ENCODE data around the gene FOXN4. TPM values are rescaled to one million over a fixed set of nuclear protein-coding genes. Genes with fewer than 3 reads are reported as not detected.

FOXN4 gene
- total RNA-seq, 1 donor from 2014 or later, result not detected

DNA sequence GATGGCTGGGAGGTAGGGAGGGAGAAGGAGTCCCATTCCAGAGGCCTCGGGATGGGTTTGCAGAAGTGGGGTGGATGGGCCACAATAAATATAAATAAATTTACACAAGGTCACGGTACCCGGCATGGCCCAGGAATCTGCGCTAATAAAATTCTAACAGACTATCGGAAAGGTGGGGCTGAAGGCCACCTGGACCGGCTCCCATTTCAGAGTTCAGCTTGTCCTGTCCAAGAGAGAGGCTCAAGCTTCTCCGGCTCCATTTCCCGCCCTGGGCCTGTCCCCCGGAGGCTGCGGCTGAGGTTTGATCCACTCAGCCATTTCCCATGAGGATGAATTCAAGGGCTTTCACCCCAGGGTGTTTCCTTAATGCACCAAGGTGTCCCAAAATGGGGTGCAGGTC is 30.2 kb downstream of the FOXN4 start:
- DNase-seq, result no peak

DNA sequence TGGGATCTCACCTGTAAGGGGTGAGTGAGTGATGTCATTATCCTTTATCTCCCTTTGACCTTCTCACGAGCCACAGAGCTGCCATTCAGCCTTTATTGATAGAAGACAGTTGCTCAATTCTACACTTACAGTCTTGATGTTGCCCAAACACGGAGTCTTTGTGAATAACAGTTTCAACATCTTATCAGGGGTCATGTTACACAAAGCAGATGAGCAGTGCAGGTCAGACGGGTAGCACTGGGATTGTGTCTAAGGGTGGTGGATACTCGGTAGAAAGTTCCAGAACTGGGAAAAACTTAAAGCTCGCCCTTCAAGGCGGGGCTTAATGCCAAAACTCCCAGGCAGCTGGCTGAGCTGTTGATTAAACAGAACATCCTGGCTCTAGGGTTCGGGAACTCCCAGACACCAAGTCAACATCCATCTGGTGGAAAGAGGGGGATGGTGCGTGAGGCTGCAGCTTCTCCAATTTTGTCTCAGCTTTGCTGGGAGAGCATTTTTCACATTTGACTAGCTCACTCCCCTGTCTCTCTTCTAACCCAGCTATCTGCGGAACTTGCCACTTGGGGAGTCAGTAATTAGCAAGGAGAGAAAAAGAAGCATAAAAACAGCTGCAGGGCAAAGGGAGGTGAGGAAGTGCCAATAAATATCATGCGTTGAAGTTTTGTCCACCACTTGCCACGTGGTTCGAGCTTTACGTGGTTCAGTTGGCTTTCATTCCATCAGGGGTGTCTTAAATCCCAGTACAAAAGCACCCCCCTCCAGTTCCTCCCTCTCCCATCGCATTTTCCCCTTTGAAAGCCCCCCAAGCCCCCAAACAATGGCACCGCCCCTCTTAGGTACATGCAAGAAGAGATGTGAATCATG is 31.0 kb downstream of the FOXN4 start:
- DNase-seq, result no peak

DNA sequence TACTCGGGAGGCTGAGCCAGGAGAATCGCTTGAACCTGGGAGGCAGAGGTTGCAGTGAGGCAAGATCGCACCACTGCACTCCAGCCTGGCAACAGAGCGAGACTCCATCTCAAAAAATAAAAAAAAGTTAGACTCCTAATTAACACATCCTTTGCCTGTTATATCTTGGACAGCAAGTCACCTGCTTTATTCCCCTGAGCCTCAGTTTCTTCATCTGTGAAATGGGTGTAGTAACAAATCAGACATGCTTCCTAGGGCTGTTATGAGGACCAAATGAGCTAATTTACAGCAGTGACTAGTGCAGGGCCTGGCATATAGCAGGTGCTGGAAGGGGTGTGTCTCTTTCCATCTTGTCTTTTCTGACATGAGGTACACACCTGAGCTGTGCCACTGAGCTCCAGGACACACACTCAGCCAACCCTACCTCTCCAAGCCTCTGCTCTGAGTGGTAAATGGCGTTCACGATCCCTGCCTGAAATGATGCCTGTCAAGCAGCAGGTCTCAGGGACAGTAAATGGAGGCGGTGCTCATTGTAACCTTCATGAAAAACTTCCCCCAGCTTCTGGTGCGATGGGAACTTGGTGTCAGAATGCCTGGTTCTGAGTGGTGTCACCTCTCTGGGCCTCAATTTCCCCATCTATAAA is 31.7 kb downstream of the FOXN4 start:
- no peak for DNase-seq

DNA sequence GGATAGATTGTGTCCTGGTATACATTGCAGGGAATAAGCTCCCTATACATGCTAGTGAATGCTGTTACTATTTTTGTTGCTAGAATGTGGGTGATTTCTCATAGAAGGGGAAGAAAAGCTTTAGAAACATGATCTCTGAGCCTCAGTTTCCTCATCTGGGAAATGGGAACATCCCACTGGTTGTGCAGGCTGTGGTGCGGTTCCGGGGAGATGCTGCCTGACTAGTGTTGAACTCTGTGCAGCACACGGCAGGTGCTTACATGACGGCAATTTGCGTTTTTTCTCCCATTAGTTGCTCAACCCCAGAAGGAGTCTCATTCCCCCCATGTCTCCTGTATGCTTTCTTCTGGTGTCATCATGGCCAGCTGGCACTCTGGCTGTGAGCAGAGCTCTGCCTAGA is 32.9 kb downstream of the FOXN4 start:
- no peak for DNase-seq

- DNase-seq, result no peak
These were observed 33.9 kb downstream of the FOXN4 start for GRCh38 chr12:109275173-109275572.

- DNase-seq, result no peak
These were observed 34.7 kb downstream of the FOXN4 start for GRCh38 chr12:109274381-109274780.

- DNase-seq, result no peak
These were observed 35.7 kb downstream of the FOXN4 start for GRCh38 chr12:109273354-109273753.

DNA sequence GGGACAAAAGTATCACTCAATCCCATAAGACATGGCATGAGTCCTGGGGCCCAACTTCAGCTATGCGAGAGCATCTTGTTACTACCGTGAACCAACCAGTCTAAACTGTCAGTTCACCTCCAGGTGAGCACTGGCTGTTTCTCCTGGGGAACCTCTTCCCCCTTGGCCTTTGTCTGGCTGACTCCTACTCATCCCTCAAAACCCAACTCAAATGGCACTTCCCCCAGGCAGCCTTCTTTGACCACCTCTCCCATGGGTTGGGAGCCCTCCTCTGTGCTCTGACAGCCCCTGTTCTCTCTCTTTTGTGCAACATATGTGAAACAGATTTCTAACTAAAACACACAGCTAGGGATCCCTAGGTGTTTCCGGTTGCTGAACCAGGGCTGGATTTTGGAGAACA is 37.7 kb downstream of the FOXN4 start:
- no peak for DNase-seq

- DNase-seq, result no peak
These were observed 38.6 kb downstream of the FOXN4 start for GRCh38 chr12:109270494-109270893.

- DNase-seq, result no peak
These were observed 39.7 kb downstream of the FOXN4 start for GRCh38 chr12:109269428-109269827.

DNA sequence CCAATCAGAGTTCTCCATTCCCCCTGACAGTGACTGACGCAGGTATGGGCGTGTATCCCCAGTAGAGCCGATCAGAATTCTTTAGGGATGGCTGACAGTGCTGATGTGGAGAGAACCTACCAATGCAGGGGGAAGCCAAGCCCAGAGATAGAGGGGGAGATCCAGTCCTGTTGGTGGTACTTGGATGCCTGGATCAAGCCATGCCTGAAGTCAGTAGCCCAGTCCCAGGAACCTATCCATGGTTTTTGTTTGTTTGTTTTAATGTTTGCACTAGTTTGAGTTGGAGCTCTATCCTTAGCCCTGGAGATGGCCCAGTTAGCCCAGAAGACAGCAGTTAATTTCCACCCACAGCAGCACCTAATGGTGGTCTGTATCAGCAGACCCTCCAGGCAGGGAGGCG is 40.2 kb downstream of the FOXN4 start:
- no peak for DNase-seq

DNA sequence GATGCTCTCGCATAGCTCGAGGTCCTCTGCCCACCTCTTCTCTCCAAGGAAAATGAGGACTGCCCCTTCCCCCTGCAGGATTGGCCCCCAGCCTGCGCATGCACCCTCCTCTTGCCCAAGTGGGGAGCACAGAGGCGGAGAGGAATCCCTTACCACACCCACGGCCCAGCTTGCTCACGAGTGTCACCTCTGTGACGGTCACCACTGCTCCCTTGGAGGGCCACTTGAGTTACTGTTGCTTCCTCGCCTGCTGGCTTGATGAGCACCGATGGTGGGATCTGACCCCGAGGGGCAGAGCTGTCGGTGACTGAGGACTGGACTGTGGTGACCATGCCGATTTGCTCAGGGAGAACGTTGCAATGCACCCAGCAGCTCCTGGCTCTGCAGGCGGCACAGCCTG is 41.7 kb downstream of the FOXN4 start:
- DNase-seq, result no peak

GRCh38 chr12:109266106-109266879 is 42.8 kb downstream of the FOXN4 start:
- DNase-seq, result no peak

DNA sequence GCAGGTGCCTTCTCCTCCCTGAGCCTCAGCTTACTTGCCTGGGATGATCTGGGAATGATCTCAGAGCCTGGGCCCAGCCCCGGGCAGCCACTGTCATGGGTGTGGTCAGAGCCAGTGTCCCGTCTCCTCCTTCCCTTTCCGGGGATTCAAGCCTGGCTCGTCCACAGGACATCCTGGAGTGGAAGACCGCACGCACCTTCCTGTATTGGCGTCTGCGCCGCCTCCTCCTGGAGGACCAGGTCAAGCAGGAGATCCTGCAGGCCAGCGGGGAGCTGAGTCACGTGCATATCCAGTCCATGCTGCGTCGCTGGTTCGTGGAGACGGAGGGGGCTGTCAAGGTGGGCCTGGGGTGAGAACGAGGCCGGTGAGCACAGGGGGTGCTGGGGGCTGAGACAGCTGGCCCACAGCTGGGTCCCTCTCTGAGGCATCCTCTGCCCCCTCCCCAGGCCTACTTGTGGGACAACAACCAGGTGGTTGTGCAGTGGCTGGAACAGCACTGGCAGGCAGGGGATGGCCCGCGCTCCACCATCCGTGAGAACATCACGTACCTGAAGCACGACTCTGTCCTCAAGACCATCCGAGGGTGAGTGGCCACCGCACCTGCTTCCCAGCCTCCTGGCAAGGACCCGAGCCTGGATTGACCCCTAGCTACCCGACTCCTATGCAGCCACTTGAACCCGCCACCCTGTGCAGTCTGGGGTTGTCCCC is 44.0 kb downstream of the FOXN4 start:
- DNase-seq, result no peak

DNA sequence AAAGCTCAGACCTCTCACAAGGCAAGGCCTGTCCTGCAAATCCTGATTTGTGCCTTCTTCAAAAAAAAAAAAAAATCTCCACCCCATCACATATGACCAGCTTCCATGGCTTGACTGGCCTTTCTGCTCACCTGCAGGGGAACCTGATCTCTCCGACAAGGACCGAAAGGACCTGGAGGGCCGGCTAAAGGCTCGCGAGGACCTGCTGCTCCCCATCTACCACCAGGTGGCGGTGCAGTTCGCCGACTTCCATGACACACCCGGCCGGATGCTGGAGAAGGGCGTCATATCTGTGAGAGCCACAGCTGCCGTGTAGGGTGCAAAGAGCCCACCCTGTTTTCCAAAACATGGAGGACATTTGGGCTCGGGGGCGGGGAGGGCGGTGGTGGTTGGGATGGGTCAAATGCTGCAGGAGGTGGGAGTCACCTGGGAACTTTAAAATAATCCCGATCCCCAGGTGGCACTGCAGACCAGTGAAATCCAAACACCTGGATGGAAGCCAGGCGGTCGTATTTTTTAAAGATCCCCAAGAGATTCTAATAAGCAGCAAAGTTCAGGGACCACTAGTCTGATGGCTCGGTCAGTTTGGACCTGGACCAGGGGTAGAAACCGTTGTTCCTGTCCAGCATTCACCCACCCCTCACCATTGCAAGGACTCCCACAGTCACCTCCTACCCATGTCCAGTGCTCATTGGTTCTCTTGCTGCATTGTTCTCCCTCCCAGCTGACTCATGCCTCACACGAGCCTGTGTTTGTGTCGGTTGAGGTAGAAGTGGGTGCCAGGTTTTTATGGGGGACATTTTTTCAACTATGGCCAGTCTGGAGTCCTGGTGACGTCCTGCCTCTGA is 44.8 kb downstream of the FOXN4 start:
- peak; percentile 76 for DNase-seq

DNA sequence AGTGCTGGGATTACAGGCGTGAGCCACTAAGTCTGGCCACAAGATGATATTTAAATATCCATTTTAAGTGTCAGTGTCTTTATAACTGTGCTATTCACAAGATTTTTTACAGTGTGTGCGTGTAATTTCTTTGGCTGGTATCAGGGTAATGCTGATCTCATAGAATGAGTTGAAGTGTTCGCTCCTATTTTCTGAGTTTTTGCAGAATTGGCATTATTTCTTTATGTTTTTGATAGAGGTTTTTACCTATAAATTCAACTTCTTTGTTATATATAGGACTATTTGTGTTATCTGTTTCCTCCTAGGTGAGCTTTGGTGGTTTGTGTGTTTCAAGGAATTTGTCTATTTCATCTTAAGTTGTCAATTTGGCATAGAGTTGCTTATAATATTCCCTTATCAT is 45.6 kb downstream of the FOXN4 start:
- no peak for DNase-seq

- no peak for DNase-seq
These were observed 47.1 kb downstream of the FOXN4 start for GRCh38 chr12:109261939-109262338.

DNA sequence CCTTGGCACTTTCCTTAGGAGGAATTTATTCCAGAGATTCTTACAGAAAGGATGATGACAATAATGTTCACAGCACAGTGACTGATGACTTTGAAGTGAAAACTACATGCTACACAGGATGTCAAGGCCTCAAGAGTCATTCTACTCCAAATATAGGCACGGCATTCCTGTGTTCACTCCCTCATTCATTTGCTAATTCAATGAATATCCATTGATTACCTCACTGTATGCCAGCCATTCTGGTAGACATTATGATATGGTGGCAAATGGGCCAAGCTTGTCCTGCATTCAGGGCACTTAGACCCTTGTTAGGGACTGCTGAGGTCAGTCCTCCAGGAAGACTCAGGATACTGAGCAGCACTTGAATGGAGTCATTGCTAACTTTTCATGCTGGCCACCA is 48.0 kb downstream of the FOXN4 start:
- DNase-seq, result no peak

DNA sequence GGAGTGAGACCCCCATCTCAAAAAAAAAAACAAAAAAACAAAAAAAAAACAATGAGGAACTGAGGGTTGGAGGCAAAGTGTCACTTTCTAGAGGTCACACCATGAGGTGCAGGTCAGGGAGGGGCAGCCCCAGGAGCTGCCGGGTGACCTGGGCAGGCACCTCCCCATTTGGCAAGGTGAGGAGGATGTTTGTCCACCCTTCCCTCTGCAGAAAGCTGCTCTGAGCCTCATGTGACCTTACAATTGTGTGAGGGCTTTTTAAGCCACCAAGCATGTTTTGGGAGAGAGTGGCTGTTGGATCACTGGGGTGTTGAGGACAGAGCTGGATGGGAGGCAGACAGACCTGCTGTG is 49.6 kb downstream of the FOXN4 start:
- DNase-seq, result no peak

DNA sequence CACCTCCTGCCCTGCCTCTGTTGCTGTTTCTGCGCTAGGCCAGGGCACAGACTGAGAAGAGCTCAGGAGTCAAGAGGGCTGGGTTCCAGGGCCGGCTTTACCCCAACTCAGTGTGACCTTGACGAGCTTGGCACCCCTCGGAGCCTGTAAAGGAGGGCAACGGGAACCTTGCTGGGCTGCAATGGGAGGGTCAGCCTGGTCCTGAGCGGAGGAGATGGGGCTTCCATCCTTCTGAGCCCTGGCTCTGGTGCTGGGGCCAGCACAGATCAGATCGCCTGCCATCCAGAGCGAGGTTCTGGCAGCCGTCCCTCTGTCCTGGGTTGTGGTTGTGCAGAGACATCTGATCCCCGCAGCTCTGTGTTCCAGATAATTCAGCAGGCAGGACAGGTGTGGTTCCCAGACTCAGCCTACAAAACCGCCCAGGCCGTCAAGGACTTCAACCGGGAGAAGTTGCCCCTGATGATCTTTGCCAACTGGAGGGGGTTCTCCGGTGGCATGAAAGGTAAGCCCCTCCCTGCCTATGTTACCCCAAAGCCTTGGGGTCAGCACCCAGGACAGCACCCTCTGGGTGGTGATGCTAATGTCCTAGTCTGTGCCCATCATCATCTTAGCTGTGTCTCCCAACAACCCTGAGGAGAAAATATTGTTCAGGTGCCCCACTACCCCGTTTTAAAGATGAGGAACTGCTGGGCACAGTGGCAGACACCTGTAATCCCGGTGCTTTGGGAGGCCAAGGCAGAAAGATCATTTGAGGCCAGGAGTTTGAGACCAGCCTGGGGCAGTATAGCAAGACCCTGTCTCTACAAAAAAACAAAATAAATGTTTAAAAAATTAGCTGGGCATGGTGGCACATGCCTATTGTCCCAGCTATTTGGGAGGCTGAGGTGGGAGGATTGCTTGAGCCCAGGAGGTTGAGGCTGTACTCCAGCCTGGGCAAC is 50.2 kb downstream of the FOXN4 start:
- DNase-seq, result no peak

GRCh38 chr12:109258201-109258600 is 50.9 kb downstream of the FOXN4 start:
- no peak for DNase-seq
